GM12801 (cell line): ENCODE data around the gene SLIRP.

Experiments used
- TF ChIP-seq, protein P1 (sequence below): IDR thresholded peaks from one replicate; pipeline ENCODE4 v1.5.1; 2011; ENCODE audit warnings: control low read depth; ENCODE audit not compliant: insufficient read length; ENCODE audit errors: extremely low read depth

The SLIRP gene

DNA sequence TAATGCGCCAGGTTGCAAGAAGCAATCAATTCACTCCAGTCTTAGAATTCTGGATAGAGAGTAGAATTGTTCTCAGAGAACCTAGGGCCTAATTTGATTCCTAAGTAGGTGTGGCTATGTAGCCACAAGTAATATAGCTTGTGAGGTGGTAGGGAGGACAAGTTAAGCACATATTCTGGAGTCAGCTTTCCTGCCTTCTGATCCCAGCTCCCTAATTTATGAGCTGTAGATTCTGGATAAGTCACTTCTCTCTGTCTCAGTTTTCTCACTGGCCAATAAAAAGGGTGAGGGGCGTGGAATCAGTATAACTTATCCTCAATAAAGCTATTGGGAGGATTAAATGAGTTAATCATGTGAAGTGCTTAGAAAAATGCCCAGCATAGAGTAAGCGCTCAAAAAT lies 56.1 kb downstream of the SLIRP start:
- TF ChIP-seq, protein P1, sequence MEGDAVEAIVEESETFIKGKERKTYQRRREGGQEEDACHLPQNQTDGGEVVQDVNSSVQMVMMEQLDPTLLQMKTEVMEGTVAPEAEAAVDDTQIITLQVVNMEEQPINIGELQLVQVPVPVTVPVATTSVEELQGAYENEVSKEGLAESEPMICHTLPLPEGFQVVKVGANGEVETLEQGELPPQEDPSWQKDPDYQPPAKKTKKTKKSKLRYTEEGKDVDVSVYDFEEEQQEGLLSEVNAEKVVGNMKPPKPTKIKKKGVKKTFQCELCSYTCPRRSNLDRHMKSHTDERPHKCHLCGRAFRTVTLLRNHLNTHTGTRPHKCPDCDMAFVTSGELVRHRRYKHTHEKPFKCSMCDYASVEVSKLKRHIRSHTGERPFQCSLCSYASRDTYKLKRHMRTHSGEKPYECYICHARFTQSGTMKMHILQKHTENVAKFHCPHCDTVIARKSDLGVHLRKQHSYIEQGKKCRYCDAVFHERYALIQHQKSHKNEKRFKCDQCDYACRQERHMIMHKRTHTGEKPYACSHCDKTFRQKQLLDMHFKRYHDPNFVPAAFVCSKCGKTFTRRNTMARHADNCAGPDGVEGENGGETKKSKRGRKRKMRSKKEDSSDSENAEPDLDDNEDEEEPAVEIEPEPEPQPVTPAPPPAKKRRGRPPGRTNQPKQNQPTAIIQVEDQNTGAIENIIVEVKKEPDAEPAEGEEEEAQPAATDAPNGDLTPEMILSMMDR = no peak
